Measurements from ENCODE around the gene PIP5K1B. TPM values are rescaled to one million over a fixed set of nuclear protein-coding genes. Genes with fewer than 3 reads are reported as not detected.

PIP5K1B gene
- total and polyA plus RNA-seq, 10 of the 15 experiments (the other 5 are each of a cell fraction or from before 2014, with no cell fraction given): 6.8 to 16.3 (median 10.6) TPM

DNA sequence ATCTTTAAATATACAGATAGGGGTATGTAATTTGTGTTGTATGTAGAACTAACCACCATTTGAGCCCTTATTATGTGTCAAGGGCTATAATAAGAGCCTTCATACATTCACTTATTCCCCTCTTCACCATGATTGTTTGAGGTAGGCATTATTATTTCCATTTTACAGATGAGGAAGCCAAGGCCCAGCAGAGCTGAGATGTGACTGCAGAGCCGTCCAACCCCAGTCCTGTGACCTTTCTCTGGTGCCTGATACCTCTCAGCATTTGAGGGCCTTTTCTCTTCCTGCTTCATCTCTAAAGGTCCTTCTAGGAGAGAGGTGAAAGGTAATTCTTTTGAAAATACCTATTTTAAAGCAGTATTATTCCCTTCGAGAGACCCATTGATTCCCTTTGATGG lies 37.3 kb downstream of the PIP5K1B start:
- BruUV-seq (replicated peaks): no TSS peak
- H4K20me1 ChIP-seq (ENCODE audit: control insufficient read depth, insufficient read depth): no peaks in the 10 kb centered on the region; the same call in 1 of the 2 replicates
- intact Hi-C loops (cut with micrococcal nuclease; ENCODE audit: unreplicated experiment): no loop called here
- H3K36me3 ChIP-seq (ENCODE audit: control insufficient read depth in 2 of 2, insufficient read depth in 2 of 2, low read length in 1 of 2): no peaks in the 10 kb centered on the region; a peak in 1 of 4 replicates
- ATAC-seq (no peak), FAIRE-seq (no peak), DNase-seq (ENCODE audit: low read depth, low spot score) (no peak)
- no peak overlapping the region for H3K27ac ChIP-seq (ENCODE audit: control insufficient read depth, insufficient read depth)
- ChIA-PET POLR2A (no interaction called here), CTCF (no interaction called here), RAD21 (ENCODE audit: unreplicated experiment) (no interaction called here), SMC1A (ENCODE audit: uncharacterized antibody, unreplicated experiment) (interaction anchor here (1.0 to 1.1 kb wide), 3 partner anchors 14 to 58 kb away, joined by 3 to 4 read pairs (median 3); no protein-coding TSS in a partner anchor)
- H3K4me3 ChIP-seq: no peak overlapping the region
- no peak overlapping the region for H2AFZ ChIP-seq (ENCODE audit: control insufficient read depth, low read depth, low read length)
- in situ Hi-C loops (cut with MboI): no loop called here
- 96% methylated on average over 2 of the region's 2 CpGs for WGBS (ENCODE audit: insufficient coverage, insufficient replicate concordance, low lambda C conversion rate, missing lambda C conversion rate)
- no peak overlapping the region for H3K4me2 ChIP-seq (ENCODE audit: control insufficient read depth, insufficient read depth)
- H3K27me3 ChIP-seq (replicated peaks in 1 of 2; ENCODE audit: control insufficient read depth in 2 of 2, insufficient read depth in 2 of 2, low read length in 1 of 2): no peaks in the 10 kb centered on the region
- no peak overlapping the region for H3K9ac ChIP-seq (ENCODE audit: control insufficient read depth, insufficient read depth, low read length)
- no peaks in the 10 kb centered on the region for H3K4me1 ChIP-seq (ENCODE audit: control insufficient read depth, insufficient read depth, low read length)
- no peaks in the 10 kb centered on the region for H3K79me2 ChIP-seq (ENCODE audit: control insufficient read depth, insufficient read depth, low read length)
- TF ChIP-seq FOXK2 (IDR thresholded peaks at IDR 0.05) (no peak), ZNF217 (IDR thresholded peaks at IDR 0.05) (no peak)
- TF ChIP-seq, protein P1, sequence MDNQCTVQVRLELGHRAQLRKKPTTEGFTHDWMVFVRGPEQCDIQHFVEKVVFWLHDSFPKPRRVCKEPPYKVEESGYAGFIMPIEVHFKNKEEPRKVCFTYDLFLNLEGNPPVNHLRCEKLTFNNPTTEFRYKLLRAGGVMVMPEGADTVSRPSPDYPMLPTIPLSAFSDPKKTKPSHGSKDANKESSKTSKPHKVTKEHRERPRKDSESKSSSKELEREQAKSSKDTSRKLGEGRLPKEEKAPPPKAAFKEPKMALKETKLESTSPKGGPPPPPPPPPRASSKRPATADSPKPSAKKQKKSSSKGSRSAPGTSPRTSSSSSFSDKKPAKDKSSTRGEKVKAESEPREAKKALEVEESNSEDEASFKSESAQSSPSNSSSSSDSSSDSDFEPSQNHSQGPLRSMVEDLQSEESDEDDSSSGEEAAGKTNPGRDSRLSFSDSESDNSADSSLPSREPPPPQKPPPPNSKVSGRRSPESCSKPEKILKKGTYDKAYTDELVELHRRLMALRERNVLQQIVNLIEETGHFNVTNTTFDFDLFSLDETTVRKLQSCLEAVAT (IDR thresholded peaks at IDR 0.05): no peak
- TF ChIP-seq, protein P2, sequence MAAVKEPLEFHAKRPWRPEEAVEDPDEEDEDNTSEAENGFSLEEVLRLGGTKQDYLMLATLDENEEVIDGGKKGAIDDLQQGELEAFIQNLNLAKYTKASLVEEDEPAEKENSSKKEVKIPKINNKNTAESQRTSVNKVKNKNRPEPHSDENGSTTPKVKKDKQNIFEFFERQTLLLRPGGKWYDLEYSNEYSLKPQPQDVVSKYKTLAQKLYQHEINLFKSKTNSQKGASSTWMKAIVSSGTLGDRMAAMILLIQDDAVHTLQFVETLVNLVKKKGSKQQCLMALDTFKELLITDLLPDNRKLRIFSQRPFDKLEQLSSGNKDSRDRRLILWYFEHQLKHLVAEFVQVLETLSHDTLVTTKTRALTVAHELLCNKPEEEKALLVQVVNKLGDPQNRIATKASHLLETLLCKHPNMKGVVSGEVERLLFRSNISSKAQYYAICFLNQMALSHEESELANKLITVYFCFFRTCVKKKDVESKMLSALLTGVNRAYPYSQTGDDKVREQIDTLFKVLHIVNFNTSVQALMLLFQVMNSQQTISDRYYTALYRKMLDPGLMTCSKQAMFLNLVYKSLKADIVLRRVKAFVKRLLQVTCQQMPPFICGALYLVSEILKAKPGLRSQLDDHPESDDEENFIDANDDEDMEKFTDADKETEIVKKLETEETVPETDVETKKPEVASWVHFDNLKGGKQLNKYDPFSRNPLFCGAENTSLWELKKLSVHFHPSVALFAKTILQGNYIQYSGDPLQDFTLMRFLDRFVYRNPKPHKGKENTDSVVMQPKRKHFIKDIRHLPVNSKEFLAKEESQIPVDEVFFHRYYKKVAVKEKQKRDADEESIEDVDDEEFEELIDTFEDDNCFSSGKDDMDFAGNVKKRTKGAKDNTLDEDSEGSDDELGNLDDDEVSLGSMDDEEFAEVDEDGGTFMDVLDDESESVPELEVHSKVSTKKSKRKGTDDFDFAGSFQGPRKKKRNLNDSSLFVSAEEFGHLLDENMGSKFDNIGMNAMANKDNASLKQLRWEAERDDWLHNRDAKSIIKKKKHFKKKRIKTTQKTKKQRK (IDR thresholded peaks at IDR 0.05; ENCODE audit: low read depth, low read length): no peak
- no peaks in the 10 kb centered on the region for H3K9me3 ChIP-seq (replicated peaks; ENCODE audit: control insufficient read depth, insufficient read depth, low read length)
